ENCODE data around the gene CALD1. TPM values are rescaled to one million over a fixed set of nuclear protein-coding genes. Genes with fewer than 3 reads are reported as not detected.

The CALD1 gene
- total and polyA plus RNA-seq, 7 donors = 16.8 to 59.5 (median 25.0) TPM

GRCh38 chr7:134750083-134751062 lies 29.1 kb upstream of the CALD1 start:
- Histone ChIP-seq H3K4me1 (no peaks in the 10 kb centered on the region), H3K27me3 (ENCODE audit: insufficient read depth in 3 of 3, low read length in 2 of 3) (no peaks in the 10 kb centered on the region), H3K36me3 (ENCODE audit: insufficient read depth in 1 of 2, low read depth in 1 of 2) (no peaks in the 10 kb centered on the region), H3K9me3 (no peaks in the 10 kb centered on the region), H3K27ac (no peak overlapping the region), H3K4me3 (no peak overlapping the region)
- intact Hi-C loops (cut with DNase I) = no loop called here
- TF ChIP-seq CTCF (IDR thresholded peaks at IDR 0.05) = peak; percentile 39
- DNase-seq = peak in 1 of 2 donors; percentile 60
- ATAC-seq = peak in 1 of 4 donors; percentile 45
- WGBS, 3 donors = 73 to 79% (median 77%) methylated on average over 6 of the region's 6 CpGs

- ATAC-seq (no peak), DNase-seq (no peak)
- Histone ChIP-seq H3K4me3 (no peak overlapping the region), H3K9me3 (no peaks in the 10 kb centered on the region), H3K27me3 (ENCODE audit: insufficient read depth in 3 of 3, low read length in 2 of 3) (no peaks in the 10 kb centered on the region), H3K36me3 (ENCODE audit: insufficient read depth in 1 of 2, low read depth in 1 of 2) (no peaks in the 10 kb centered on the region), H3K4me1 (no peaks in the 10 kb centered on the region), H3K27ac (no peak overlapping the region)
- no peak for TF ChIP-seq CTCF (IDR thresholded peaks at IDR 0.05)
- 41 to 54% (median 45%) methylated on average over 6 of the region's 6 CpGs for WGBS, 3 donors
- intact Hi-C loops (cut with DNase I) = no loop called here
Observed at GRCh38 chr7:134752006-134752760, 27.3 kb upstream of the CALD1 start.

- no peaks in the 10 kb centered on the region for H3K4me1 ChIP-seq
- no peaks in the 10 kb centered on the region for H3K9me3 ChIP-seq
- intact Hi-C loops (cut with DNase I) = no loop called here
- TF ChIP-seq CTCF (IDR thresholded peaks at IDR 0.05) = peak; percentile 33
- DNase-seq = no peak
- no peaks in the 10 kb centered on the region for H3K27me3 ChIP-seq (ENCODE audit: insufficient read depth in 3 of 3, low read length in 2 of 3)
- H3K36me3 ChIP-seq (ENCODE audit: insufficient read depth in 1 of 2, low read depth in 1 of 2) = no peaks in the 10 kb centered on the region
- 65 to 71% (median 70%) methylated on average over 1 of the region's 1 CpG for WGBS, 3 donors
- no peak overlapping the region for H3K27ac ChIP-seq
- no peak overlapping the region for H3K4me3 ChIP-seq
- ATAC-seq = no peak
Observed at GRCh38 chr7:134755422-134756022, 23.9 kb upstream of the CALD1 start.

GRCh38 chr7:134757938-134758337 lies 21.5 kb upstream of the CALD1 start:
- Histone ChIP-seq H3K4me3 (no peak overlapping the region), H3K27me3 (ENCODE audit: insufficient read depth in 3 of 3, low read length in 2 of 3) (no peaks in the 10 kb centered on the region), H3K9me3 (no peaks in the 10 kb centered on the region), H3K4me1 (peaks cover 10% of the 10 kb centered on the region), H3K27ac (no peak overlapping the region), H3K36me3 (ENCODE audit: insufficient read depth in 1 of 2, low read depth in 1 of 2) (no peaks in the 10 kb centered on the region)
- no peak for DNase-seq
- 89 to 97% (median 92%) methylated on average over 3 of the region's 3 CpGs for WGBS, 3 donors
- no peak for ATAC-seq
- no peak for TF ChIP-seq CTCF (IDR thresholded peaks at IDR 0.05)
- intact Hi-C loops (cut with DNase I) = no loop called here

All from psoas muscle (tissue), 8 donors.